Measurements from ENCODE around the gene TRIM9.

Gene TRIM9

DNA sequence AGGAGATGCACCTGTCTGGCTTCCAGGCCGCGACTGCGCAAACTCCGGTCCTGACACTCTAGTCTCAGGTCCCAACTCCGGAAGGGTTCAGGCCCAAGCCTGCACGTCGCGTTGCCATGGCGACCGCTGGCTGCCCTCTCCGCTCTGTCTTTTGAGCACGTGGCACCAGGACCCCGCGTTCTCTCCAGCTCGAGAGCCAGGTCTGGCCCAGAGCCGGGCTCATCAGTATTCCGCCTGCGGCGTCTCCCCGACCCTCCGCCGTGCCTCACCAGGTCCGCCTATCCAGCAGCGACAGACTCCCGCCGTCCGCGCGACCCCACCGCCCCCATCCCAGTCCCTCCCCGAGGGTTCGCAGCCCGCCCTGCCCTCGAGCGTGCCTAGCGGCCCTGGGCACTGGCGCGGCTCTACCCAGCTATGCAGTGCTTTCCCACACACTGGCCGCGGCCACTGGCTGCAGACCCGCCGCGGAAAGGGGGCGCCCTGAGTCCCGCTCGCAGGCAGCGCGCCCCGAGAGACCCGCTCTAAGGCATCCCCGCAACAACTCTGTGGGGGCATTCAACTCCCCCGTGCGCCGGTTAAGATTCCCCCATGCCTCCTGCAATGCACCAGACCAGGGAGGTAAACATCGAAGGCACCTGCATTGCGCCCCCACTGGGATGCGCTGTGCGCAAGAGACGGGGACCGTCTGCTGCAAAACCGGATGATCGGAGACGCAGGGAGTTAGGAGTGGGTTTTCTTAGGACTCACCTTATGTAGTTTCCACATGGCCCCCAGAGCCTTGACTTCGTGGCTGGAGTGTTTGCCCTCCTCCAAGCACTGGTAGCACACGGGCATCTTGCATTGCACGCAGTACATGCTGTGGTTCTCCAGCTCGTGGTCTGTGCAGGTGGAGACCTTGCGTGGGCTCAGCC is 1.3 kb downstream of the TRIM9 start:
- DNase-seq: no peak

- no peak for DNase-seq
Measured at GRCh38 chr14:51092965-51093364, 1.9 kb downstream of the TRIM9 start.

- no peak for DNase-seq
Measured at GRCh38 chr14:51089278-51089677, 5.6 kb downstream of the TRIM9 start.

- DNase-seq: no peak
Measured at GRCh38 chr14:51087031-51087441, 7.9 kb downstream of the TRIM9 start.

GRCh38 chr14:51086044-51086443 is 8.9 kb downstream of the TRIM9 start:
- no peak for DNase-seq

GRCh38 chr14:51084962-51085361 is 9.9 kb downstream of the TRIM9 start:
- no peak for DNase-seq

- no peak for DNase-seq
Measured at GRCh38 chr14:51084507-51084906, 10.4 kb downstream of the TRIM9 start.

GRCh38 chr14:51082349-51082748 is 12.6 kb downstream of the TRIM9 start:
- peak; percentile 26 for DNase-seq

DNA sequence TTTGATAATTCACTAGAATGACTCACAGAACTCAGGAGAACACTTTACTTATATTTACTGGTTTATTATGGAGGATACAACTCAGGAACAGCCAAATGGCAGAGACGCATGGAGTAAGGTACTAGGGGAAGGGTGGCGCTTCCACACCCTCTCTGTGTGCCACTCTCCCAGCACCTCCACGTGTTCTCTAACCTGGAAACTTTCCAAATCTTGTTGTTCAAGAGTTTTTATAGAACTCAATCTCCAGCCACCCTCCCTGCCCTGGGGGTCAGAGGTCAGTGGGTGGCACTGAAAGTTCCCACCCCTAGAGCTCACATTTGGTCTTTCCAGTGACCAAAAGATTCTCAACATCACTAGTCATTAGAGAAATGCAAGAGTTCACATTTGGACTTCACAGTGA is 13.2 kb downstream of the TRIM9 start:
- DNase-seq: no peak

DNA sequence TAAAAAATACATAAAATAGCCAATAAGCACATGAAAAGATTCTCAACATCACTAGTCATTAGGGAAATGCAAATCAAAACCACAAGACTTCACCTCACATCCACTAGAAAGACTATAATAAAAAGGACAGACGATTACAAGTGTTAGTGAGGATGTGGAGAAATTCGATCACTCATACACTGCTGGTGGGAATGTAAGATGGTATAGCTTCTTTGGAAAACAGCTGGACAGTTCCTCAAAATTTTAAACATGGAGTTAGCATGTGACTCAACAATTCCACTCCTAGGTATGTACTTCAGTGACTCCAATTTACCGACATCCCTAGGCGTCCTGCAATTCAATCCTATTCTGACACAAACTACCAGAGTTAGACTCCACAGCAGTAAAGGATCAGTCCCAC is 13.7 kb downstream of the TRIM9 start:
- DNase-seq: no peak

DNA sequence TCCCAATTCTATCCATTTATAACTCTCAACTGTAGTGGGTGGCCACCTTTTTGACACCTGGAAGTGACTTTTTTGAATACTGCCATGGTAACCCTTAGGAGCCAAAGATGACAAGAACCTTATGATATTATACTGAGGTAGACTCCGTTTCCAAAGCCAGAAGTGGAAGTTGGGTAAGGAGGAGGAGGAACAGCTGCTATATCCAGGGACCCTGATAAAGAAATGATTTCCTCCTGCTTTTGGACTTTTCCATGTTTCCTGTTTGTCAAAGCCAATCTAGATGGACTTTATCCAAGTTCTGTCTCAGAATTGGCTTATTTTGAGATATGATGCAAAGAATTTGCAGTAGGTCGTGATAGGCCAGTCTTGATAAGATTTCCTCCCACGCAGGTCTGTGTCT is 14.3 kb downstream of the TRIM9 start:
- DNase-seq: no peak

- DNase-seq: no peak
Measured at GRCh38 chr14:51079489-51079888, 15.4 kb downstream of the TRIM9 start.

GRCh38 chr14:51079085-51079484 is 15.8 kb downstream of the TRIM9 start:
- no peak for DNase-seq

- DNase-seq: no peak
Measured at GRCh38 chr14:51074701-51075385, 20.1 kb downstream of the TRIM9 start.

DNA sequence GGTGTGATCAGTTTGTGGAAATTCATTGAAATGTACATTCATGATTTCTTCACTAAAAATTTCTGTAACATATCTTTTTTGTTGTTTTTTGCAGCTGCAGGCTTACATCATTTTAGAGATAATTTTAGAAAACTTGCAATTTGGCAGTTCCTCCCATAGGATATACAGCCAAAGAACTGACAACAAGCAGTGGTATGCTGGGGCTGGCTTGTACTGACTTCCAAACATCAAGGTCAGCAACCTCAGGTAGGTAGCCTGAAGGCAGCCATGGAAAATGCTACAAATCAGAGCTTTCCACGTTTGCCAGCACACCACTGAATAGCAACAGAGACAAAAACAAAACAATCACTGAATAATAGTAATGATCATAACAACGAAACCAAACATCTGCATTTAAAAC is 21.2 kb downstream of the TRIM9 start:
- DNase-seq: no peak

DNA sequence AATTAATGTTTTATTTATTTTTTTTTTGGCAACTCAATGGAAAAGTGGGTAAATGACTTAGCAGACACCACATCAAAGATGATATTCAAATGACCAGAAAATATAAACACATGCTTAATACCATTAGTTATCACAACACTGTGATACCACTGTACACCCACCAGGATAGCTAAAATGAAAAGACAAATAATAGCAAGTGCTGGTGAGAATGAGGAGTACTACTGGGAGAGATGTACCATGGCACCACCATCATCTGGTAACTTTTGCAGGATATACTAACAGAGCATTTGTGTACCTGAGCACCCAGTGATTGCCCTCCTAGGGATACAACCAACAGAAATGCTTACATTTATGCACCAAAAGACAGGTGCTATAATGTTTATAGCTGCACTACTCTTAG is 21.9 kb downstream of the TRIM9 start:
- no peak for DNase-seq

DNA sequence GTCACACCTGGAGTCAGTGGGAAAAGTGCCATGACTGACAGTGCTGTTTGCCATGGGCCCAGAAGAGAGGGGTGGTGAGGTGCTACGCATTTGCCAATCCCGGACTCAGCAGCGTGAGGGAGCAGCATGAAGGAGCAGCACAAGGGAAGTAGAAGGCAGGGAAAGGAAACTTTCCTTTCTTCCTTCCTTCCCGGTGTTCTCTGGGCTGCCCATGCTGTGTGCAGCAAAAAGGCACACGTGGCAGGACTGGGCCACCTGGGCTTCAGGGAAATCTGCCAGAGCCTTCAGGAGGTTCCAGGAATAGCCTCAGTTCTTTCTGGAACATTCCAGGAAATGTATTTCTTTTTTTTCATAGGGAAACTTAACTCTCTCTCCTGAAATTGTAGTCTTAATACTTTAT is 23.0 kb downstream of the TRIM9 start:
- DNase-seq: no peak

DNA sequence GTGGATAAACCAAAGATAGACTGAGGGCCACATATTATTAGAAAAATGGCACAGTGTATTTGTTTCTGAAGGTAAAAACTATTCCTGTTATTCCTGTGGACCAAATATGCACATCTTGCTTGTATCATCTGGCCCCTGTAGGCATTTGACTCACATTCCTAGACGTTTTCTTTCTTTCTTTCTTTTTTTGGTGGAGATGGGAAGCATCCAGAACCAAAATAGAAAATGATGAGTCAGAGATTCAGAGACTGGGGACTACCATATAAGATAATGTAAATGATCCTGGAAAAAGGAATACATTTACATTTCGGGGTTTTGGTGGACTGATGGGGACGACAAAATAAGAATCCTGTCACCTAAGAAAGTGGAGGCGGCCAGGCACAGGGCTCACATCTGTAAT is 24.2 kb downstream of the TRIM9 start:
- DNase-seq: no peak

- no peak for DNase-seq
Measured at GRCh38 chr14:51069055-51069454, 25.9 kb downstream of the TRIM9 start.

- no peak for DNase-seq
Measured at GRCh38 chr14:51068268-51068667, 26.6 kb downstream of the TRIM9 start.

DNA sequence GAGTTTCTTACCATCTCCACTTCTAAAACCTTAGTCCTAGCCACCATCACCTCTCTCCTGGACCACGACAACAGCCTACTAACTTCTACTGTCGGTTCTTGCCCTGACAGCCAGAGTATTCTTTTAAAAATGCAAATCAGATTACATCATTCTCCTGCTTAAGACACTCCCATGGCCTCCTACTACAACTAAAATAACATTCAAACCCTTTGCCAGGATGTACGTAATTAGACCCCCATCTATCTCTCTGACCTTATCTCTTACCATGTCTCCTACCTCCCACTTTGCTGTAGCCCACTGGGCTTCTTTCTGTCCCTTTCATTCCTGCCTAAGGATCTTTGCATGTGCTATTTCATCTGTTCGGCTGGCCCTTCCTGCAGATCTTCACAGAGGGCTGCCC is 27.6 kb downstream of the TRIM9 start:
- DNase-seq: no peak

DNA sequence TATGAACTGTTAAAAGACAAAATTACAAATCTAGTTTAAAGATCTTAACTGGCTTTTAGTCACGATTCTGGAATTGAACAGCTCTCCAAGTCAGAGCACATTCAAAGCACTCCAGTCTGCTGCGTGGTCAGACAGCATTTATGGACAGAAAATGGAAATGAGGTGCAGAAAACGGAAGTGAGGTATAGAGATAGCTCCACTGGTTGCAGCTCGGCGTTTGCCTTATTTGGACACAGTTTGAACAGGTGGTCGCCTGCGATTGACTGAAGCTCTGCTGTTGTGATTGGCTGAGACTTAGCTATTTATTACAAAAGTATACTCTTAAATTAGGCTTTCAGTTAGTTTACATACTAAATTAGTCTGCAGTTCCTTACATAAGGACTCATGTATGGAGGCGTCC is 28.3 kb downstream of the TRIM9 start:
- DNase-seq: no peak

GRCh38 chr14:51059032-51059431 is 35.9 kb downstream of the TRIM9 start:
- no peak for DNase-seq

DNA sequence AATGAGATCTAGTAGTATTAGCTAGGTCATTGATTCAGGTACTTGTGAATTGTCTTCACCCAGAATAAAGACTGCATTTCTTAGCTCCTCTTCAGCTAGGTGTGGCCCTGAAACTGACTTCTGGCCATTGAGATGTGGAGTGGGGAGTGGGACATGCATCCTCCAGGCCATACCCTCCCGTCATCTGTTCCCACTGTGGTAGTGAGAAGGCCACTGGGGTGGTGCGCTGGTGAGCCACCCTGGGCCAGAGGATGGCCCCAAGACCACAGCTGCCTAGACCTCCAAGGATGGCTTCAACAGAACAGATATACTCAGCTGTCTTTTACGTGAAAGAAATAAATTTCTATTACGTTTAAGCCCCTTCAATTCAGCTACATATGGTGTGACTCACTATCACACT is 36.5 kb downstream of the TRIM9 start:
- no peak for DNase-seq

- no peak for DNase-seq
Measured at GRCh38 chr14:51056421-51056820, 38.5 kb downstream of the TRIM9 start.

All from HCEC 1CT (cell line).